Endothelial cell of umbilical vein (primary cell): ENCODE data around the gene XRN2. TPM values are rescaled to one million over a fixed set of nuclear protein-coding genes. Genes with fewer than 3 reads are reported as not detected.

Source experiments
- BruUV-seq: library from RNA; stranded (reverse); fragments of 400-500 nt; replicated peaks from 2 replicates; lab custom pipeline; 2021; lab: Mats Ljungman, UMichigan
- CTCF ChIA-PET: fragments of 300-600, 350-600 bp; sonication (Branson Sonifier 250); formaldehyde crosslinking; loops from one replicate; lab custom pipeline; 2021; ENCODE audit warnings: antibody characterized with exemption, inconsistent platforms; lab: Charles Lee
- POLR2A ChIA-PET: fragments of 300-600, 350-600 bp; sonication (Branson Sonifier 250); formaldehyde crosslinking; loops from one replicate; lab custom pipeline; 2021; ENCODE audit warnings: antibody characterized with exemption, inconsistent platforms; lab: Charles Lee
- DNase-seq: peaks from one replicate; pipeline ENCODE4 v3.0.0-alpha.2; 2011; ENCODE audit warnings: low read depth, low spot score
- FAIRE-seq: peaks from 2 replicates; lab custom pipeline; 2011; peaks lifted over from hg19 to GRCh38; lab: Jason Lieb, UNC
- H2AFZ ChIP-seq: 2 replicates; pipeline ENCODE4 v1.6.0; 2012; ENCODE audit warnings: low read depth, low read length, control low read depth, inconsistent platforms
- H3K27ac ChIP-seq: 2 replicates; pipeline ENCODE4 v1.5.1; 2011; ENCODE audit warnings: low read depth, mild to moderate bottlenecking, control low read depth, low read length, moderate library complexity; ENCODE audit not compliant: insufficient read depth
- H3K27me3 ChIP-seq, 2 experiments: 2 replicates each; pipeline versions ENCODE4 v1.6.0 to v1.6.1; 2011; ENCODE audit warnings: low read length in 2 of 2, mixed read lengths in 1 of 2; ENCODE audit not compliant: control insufficient read depth in 2 of 2, insufficient read depth in 2 of 2
- H3K36me3 ChIP-seq, 2 experiments: 2 replicates in 1 of 2; 3 replicates in 1 of 2; pipeline ENCODE4 v1.5.1; 2011; ENCODE audit warnings: low read length in 2 of 2, mild to moderate bottlenecking in 1 of 2, moderate library complexity in 1 of 2; ENCODE audit not compliant: control insufficient read depth in 2 of 2, insufficient read depth in 2 of 2; ENCODE audit errors: extremely low read depth in 1 of 2
- H3K4me1 ChIP-seq: 3 replicates; pipeline ENCODE4 v1.5.1; 2011; ENCODE audit warnings: mild to moderate bottlenecking, low read length; ENCODE audit not compliant: control insufficient read depth, insufficient read depth; ENCODE audit errors: extremely low read depth
- H3K4me2 ChIP-seq: 2 replicates; pipeline ENCODE4 v1.6.1; 2011; ENCODE audit warnings: low read length, control low read depth, mixed read lengths; ENCODE audit not compliant: insufficient read depth
- H3K4me3 ChIP-seq, 3 experiments: fragments of 200-600 bp in 1 of 3; sonication (generic), shearing (Covaris generic) in 1 of 3; replicated peaks in 1 of 3; 2 replicates each; pipeline ENCODE4 v1.5.1; 2011 to 2016; ENCODE audit warnings: control low read depth in 3 of 3, low read length in 3 of 3, mild to moderate bottlenecking in 2 of 3, inconsistent platforms in 1 of 3, low read depth in 1 of 3, moderate library complexity in 1 of 3; ENCODE audit not compliant: insufficient read depth in 1 of 3
- H3K79me2 ChIP-seq: 2 replicates; pipeline ENCODE4 v1.6.0; 2012; ENCODE audit warnings: low read length, inconsistent platforms; ENCODE audit not compliant: control insufficient read depth, insufficient read depth
- H3K9ac ChIP-seq: replicated peaks from 2 replicates; pipeline ENCODE3; 2011; ENCODE audit warnings: low read length, control low read depth; ENCODE audit not compliant: insufficient read depth; ENCODE audit errors: extremely low read depth
- H3K9me1 ChIP-seq: replicated peaks from 3 replicates; pipeline ENCODE4 v1.6.0; 2011; ENCODE audit warnings: mild to moderate bottlenecking, low read length; ENCODE audit not compliant: control insufficient read depth, insufficient read depth; ENCODE audit errors: extremely low read depth
- H3K9me3 ChIP-seq: replicated peaks from 2 replicates; pipeline ENCODE4 v1.5.1; 2012; ENCODE audit warnings: low read length, inconsistent platforms; ENCODE audit not compliant: control insufficient read depth, insufficient read depth
- H4K20me1 ChIP-seq: replicated peaks from 2 replicates; pipeline ENCODE3; 2011; ENCODE audit warnings: mild to moderate bottlenecking, low read length; ENCODE audit not compliant: control insufficient read depth, insufficient read depth; ENCODE audit errors: extremely low read depth
- CTCF ChIP-seq, 2 donors: IDR thresholded peaks; 1 replicate in 1 of 2; 2 replicates in 1 of 2; pipeline ENCODE4 v1.5.1; 2011; ENCODE audit warnings: low read length in 2 of 2, mild to moderate bottlenecking in 2 of 2, moderate library complexity in 2 of 2, control low read depth in 1 of 2, inconsistent platforms in 1 of 2, low read depth in 1 of 2; ENCODE audit not compliant: insufficient read depth in 1 of 2; ENCODE audit errors: extremely low read depth in 1 of 2
- EZH2 ChIP-seq: IDR thresholded peaks from 2 replicates; pipeline ENCODE4 v1.6.1; 2012; ENCODE audit warnings: borderline replicate concordance, low read depth, mild to moderate bottlenecking, moderate library complexity, low read length, inconsistent platforms; ENCODE audit not compliant: severe bottlenecking
- FOS ChIP-seq: IDR thresholded peaks from 2 replicates; pipeline ENCODE4 v1.6.1; 2011; ENCODE audit warnings: mild to moderate bottlenecking, low read length, moderate library complexity, borderline replicate concordance; ENCODE audit not compliant: insufficient read depth
- GATA2 ChIP-seq: IDR thresholded peaks from 2 replicates; pipeline ENCODE4 v1.7.0; 2011; ENCODE audit warnings: low read depth, mild to moderate bottlenecking, moderate library complexity, mixed read lengths, low read length; ENCODE audit not compliant: insufficient read length, insufficient read depth
- JUN ChIP-seq: IDR thresholded peaks from 2 replicates; pipeline ENCODE4 v1.6.1; 2011; ENCODE audit warnings: borderline replicate concordance, low read depth; ENCODE audit not compliant: insufficient read length, insufficient read depth
- MAX ChIP-seq: IDR thresholded peaks from 2 replicates; pipeline ENCODE4 v1.6.1; 2011; ENCODE audit not compliant: insufficient read depth, insufficient read length
- MYC ChIP-seq: IDR thresholded peaks from one replicate; pipeline ENCODE4 v1.6.1; 2011; ENCODE audit warnings: mild to moderate bottlenecking, low read depth, low read length
- POLR2A ChIP-seq: IDR thresholded peaks from 2 replicates; pipeline ENCODE4 v1.6.1; 2012; ENCODE audit warnings: low read depth, mild to moderate bottlenecking, control low read depth, low read length
- POLR2AphosphoS5 ChIP-seq: IDR thresholded peaks from 2 replicates; pipeline ENCODE4 v1.6.1; 2012; ENCODE audit warnings: low read depth, mild to moderate bottlenecking, control low read depth, low read length, moderate library complexity; ENCODE audit not compliant: insufficient read depth
- dilution Hi-C: fragments of 300-500 bp; cut with MboI; formaldehyde crosslinking; loops from one replicate; pipeline ENCODE4 v1.15.0; 2019; ENCODE audit warnings: low sequenced_read_pairs; ENCODE audit not compliant: extremely low pct_ligation_motif_present
- intact Hi-C: fragments of 100-400 bp; cut with micrococcal nuclease; formaldehyde crosslinking; loops from one replicate; pipeline ENCODE4 v1.10.0; 2022
- polyA plus RNA-seq, 4 experiments: library from polyadenylated mRNA; depleted of rRNA in 3 of 4; stranded (reverse) in 3 of 4; unstranded in 1 of 4; fragments of >200 nt; gene quantifications; 2 replicates each; pipeline versions ENCODE4 v1.2.1 to v1.2.3, GENCODE V29; 2011 to 2012; ENCODE audit warnings: missing spikeins in 1 of 4
- total RNA-seq: library from RNA; stranded (reverse); gene quantifications from 2 replicates; pipeline ENCODE4 v1.2.3, GENCODE V29; 2021

XRN2 gene
- total and polyA plus RNA-seq, 2 donors (not counting 3 experiments of a cell fraction or from before 2014, with no cell fraction given): 32.3 to 66.6 TPM

GRCh38 chr20:21387528-21387927 lies 84.4 kb downstream of the XRN2 start:
- no peak overlapping the region for H3K4me2 ChIP-seq
- H3K9me1 ChIP-seq: no peaks in the 10 kb centered on the region
- CTCF ChIA-PET: interaction anchor here (0.7 kb wide), 1 partner anchor 17 kb away, joined by 3 read pairs; no protein-coding TSS in a partner anchor
- H3K4me3 ChIP-seq: no peak overlapping the region
- no peak overlapping the region for H3K27ac ChIP-seq
- no peak overlapping the region for H2AFZ ChIP-seq
- no peaks in the 10 kb centered on the region for H3K79me2 ChIP-seq
- intact Hi-C loops (no loop called here), dilution Hi-C loops (no loop called here)
- POLR2A ChIA-PET: no interaction called here
- no peaks in the 10 kb centered on the region for H3K4me1 ChIP-seq
- DNase-seq: no peak
- H3K9ac ChIP-seq: no peak overlapping the region
- no peak for FAIRE-seq
- peaks cover 13 to 17% of the 10 kb centered on the region in 2 experiments for H3K27me3 ChIP-seq
- peaks cover 2 to 9% of the 10 kb centered on the region in 2 experiments for H3K36me3 ChIP-seq
- H4K20me1 ChIP-seq: peaks cover 2% of the 10 kb centered on the region
- TF ChIP-seq MAX (no peak), JUN (no peak), POLR2A (no peak), EZH2 (no peak), FOS (no peak), POLR2AphosphoS5 (no peak), MYC (no peak), CTCF (IDR thresholded peaks at IDR 0.05; ENCODE audit: extremely low read depth in 1 of 2, insufficient read depth in 1 of 2, low read depth in 1 of 2, low read length in 2 of 2) (no peak), GATA2 (no peak)
- no peaks in the 10 kb centered on the region for H3K9me3 ChIP-seq
- no TSS peak for BruUV-seq
